GM18511 (cell line): ENCODE data around the gene VWC2L.

Experiments used
- ATAC-seq: cut with Tn5 transposase; IDR thresholded peaks from one replicate; pipeline ENCODE4 v1.9.1; 2021; ENCODE audit warnings: mild to moderate bottlenecking, moderate library complexity; ENCODE audit not compliant: unreplicated experiment

Gene VWC2L

DNA sequence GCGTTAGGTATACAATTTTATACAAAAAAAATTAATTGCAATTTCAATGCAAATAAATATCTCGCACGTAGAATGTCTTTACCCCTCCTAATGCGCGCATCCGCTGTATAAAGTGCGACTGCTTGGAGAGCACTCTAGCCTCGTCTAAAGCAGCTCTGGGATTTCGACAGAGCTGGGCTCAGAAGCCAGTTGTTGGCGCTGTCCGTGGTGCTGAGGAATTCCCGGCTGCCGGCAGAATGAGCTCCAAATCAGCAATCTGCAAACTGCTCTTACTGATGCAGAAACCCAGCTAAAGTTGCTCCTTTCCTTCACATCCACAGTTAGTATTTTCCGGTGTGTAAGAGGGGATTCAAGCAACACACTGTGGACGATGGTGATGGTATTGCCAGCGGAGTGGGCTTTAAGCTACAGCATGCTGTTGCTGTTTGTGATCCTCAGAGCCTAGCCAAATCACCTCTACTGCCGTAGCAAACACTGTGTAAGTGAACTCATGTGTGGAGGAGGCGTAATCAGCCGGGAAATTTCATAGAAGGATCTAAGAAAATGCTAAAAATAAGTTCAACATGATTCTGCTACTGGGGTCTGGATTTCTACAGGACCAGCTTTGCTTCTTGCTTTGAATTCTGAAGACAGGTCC lies at the start of gene VWC2L:
Gene VWC2L (plus strand): TSS at position 137 of the 637 bp plus-strand sequence. CDS start 3,140 bp downstream, outside the sequence.
- peak; percentile 72 for ATAC-seq

DNA sequence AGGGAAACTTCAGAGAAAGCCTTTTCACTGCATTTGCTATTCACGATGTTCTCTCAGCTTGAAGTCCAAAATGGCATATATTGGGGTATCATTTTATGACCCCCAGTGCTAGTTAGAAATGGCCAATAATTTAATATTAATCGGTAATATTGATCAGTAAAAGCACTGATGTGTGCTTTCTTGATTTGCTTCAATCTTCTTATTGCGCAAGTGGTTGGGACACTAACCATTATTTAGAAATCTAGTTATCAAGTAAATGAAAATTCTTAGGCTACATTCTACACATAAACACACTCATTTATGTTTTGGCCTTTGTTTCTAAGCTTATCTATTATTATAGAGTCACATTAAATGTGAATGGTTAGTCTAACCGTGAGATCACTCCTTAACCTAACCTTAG lies 49.7 kb upstream of the VWC2L start:
- no peak for ATAC-seq

DNA sequence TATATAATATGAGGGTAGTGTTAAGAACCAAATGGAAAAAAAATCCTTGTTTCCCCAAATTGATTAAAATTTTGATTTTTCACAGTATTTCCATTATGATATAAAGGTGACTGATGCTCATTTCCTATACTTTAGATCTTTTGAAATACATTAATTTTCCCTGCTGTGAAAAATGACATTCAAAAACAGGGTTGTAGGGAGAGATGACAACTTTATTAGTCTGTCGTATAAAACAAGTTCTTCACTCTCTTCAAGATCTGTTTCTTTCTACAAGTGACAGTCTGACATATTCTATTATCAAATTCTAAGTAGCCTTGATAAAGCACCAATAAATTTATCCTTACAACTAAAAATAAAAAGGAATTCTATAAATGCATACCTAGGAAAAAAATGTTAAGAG lies 45.3 kb upstream of the VWC2L start:
- no peak for ATAC-seq

DNA sequence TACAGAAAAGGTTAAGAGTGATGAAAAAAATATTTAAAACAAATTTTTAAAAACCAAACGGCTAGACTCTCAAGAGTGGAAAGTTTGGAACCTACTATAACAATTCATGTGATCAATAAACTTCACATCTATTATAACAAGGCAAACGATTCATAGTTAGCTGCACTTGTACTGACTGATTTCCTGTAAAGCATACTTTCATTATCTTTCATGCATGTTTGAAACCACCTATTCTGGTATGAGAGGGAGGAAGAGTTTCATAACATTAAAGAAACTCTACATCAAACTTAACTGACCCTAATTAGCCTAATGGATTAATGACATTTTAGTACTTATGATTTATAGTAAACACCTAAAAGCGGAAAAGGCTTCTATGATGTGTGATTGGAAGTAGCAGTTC lies 43.7 kb upstream of the VWC2L start:
- ATAC-seq = no peak

DNA sequence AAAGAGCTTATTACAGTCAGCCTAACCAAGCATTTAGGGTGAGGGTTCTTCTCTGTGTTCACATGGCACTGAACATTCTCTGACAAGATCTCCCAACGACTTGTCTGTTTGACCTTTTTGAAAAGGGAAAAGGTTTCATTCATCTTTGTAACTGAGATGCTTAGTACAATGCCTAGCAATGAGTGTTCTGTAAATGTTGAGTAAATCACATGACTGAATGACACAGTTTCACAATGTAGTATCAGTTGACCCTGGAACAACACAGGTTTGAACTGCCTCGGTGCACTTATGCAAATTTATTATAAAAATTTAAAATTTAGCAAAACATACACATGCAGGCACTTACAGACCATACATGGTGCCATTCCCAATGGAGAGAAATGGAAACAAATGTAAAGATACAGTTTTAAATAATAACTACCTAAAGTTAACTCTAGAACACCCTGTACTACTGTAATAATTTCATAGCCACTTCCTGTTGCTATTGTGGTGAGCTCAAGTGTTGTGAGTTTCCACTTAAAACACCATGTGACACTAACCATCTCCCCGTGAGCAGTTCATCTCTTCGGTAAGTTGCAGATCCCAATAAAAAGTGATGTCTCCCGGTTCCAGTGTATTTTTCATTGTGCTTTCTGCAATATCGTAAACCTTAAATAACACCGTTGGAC lies 34.1 kb upstream of the VWC2L start:
- peak; percentile 51 for ATAC-seq

DNA sequence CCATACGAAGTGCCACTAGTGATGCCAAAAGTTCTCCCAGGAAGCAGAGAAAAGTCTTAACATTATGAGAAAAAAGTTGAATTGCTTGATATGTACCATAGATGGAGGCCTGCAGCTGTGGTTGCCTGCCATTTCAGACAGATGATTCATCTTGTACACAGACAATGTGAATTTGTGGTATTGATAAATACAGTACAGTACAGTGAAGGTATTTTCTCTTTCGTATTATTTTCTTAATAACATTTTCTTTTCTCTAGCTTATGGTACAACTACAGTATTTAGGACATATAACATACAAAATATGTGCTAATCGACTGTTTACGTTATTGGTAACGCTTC lies 33.6 kb upstream of the VWC2L start:
- no peak for ATAC-seq

DNA sequence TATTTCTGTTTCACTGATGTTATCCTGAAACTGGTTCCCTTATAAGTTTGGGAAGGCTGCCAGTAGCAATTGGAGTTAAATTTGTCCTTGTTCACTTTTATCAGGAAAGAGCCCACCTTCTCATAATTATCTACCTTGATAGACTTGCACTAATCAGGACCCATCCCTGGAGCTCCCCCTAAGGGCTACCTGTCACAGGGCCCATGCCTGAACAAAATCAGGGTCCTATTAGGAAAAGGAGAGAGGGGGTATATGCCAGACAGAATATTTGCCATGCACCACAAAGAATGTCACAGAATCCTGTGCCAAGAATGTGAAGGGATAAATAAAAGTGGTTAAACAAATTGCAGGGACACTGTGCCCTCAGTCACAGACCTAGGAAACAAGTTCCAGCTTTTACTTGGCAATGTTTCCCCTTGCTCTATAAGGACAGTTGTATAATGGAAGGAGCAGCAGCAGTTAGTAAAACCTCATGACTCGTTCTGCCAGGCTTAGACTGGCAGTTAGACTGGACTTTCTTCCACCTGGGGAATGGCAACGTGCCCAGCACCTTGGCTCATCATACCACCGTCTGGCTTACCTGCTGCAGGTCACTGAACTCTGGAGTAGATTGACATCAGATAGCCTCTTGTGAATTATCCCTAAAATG lies 32.3 kb upstream of the VWC2L start:
- no peak for ATAC-seq

DNA sequence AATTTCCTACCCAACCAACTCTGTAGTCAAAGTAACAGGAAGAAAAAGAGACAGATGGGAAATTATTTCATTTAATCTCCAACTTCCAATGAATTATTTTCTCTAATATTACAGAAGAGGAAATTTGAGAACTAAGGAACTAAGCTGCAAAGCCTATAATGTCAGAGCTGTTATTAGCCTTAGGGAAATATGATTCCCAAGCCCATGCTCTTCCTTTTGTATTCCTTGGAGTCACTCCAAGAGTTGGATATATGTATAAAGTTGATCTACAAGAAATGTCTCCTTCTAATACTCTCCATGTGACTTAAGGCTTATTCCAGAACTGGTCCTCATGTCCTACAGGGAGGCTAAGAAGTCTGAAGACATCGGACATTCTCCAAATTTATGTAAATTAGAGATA lies 31.6 kb upstream of the VWC2L start:
- no peak for ATAC-seq

DNA sequence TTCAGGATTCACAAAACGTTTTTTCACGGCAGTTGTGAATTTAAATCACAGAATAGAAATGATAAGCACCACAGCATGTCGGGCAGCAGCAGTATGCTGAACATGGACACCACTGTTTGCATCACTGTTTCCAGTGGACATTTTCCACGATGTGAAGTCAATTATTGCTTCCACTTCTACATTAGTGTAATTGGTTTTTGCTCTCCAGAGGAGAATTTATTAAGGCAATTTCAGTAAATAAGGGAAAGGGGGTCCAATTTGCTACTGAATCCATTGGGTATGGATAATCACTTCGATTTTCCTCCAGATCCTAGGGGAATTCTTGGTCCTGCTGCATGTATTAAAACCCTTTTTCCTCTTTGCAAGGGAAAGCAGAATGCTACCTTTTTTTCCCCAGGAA lies 30.2 kb upstream of the VWC2L start:
- no peak for ATAC-seq

DNA sequence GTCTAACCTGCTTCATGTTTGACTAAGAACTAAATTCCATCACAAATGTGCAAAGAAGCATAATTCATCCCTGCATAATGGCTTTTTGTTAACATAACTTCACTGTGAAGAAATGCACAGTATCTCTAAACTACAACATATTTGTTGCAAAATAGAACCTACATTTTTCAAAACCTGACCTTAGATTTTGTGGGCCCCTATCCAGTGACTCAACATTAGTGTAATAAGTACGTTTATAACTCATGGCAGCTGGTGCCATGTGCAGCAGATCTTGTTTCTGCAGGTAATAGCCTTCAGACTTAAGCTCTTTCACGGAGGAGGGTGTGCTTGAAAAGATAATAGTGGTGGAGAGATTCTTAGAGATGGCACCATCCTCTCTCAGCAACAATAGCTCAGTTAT lies 28.6 kb upstream of the VWC2L start:
- ATAC-seq = no peak

DNA sequence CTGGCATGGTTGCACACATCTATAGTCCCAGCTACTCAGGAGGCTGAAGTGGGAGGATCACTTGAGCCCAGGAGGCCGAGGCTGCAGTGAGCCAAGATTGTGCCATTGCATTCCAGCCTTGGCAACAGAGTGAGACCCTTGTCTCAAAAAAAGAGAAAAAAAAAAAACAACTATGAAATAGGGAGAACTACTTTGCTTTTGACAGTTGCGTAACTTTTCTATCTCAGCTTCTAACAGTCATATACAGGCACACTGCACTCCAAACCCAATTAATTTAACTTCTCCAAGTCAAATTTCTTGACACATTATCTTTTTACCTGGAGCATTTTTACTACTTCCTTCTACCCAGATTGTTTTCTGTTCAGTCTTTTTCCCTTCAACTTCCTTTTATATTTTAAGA lies 24.1 kb upstream of the VWC2L start:
- no peak for ATAC-seq

DNA sequence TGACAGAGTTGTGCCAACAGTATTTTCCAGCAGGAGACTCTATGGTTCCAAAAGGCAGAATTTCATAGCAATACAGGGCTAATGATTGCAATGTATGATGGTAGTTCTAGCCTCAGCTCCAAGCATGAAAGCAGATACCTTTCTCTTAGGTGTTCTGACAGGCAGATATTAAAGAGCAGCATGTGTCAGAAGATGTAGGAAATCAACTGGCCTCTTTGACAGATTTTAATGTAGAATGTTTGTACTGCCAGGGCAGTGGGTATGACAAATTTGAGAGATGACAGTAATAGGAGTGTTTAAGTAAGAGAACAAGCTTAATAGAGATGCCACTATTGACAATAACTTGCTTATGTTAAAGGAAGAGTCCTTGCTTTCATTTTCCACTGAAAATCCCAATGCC lies 21.5 kb upstream of the VWC2L start:
- no peak for ATAC-seq

DNA sequence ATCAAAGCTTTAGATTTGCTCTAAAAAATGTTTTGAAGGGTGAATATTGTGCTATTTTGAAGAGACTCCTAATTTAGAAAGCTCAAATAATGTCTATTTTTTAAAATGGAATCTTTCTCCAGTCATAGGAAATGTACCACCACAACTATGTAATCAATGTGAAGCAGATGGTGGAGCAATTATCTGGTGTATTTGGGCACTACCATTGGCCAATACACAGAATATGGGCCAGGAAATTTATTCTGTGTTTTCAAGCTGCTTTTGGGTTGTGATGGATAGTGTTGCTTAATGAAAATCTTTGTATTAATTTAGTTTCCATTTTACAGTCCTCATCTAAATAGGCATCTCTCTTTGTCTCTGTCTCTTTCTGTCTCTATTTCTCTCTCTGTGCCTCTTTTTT lies 17.1 kb upstream of the VWC2L start:
- ATAC-seq = no peak

DNA sequence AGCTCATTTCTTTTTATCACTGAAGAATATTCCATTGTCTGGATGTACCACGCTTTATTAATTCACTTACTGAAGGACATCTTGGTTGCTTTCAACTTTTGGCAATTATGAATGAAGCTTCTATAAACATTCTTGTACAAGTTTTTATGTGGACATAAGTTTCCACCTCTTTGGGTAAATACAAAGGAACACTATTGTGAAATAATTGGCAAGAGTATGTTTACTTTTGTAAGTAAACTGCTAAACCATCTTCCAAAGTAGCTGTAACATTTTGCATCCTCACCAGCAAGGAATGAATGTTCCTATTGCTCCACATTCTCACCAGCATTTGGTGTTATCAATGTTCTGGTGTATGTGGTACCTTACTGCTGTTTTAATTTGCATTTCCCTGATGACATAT lies 15.8 kb upstream of the VWC2L start:
- no peak for ATAC-seq

DNA sequence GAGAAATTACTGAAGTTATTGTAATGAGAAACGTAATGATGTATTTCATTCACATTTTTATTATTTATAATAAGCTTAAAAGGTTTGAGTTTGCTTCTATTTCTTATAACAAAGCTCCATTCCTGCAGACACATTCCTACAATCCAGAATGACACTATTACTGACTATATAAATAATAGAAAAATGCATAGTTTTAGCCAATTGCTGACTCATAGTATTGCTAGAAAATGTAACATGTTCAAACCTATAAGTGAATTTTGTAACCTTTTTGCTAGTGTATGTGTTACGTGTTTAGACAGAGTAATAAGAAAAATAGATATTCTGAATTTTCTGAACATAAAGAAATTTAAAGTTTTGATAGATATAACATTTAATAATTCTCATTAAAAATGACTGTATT lies 9.3 kb upstream of the VWC2L start:
- ATAC-seq = no peak

DNA sequence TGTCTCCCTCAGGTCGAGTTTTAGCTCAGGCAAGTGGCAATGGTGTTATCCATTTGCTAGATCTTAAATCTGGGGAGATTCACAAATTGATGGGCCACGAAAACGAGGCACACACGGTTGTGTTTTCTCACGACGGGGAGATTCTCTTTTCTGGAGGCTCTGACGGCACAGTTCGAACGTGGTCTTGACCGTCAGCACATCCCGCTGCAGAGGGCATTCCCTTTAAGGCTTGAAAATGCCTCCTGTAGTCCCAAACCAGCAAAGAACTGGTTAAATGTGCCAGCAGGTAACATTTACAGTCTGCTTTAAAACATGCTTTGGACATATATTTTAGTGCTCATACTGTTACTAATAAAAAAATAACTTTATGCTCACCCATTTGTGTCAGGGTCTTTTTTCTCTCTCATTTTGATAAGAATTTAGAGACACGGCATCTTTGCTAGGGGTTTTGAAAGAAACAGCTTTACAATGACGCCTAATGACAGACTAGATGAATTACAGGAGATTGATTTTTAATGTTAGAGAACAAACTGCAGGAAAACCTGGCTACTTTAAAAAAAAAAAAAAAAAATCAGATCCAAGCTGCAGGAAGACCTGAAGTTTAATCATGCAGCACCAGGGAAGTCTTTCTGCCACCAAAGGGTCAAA lies 602 bp upstream of the VWC2L start:
- no peak for ATAC-seq

DNA sequence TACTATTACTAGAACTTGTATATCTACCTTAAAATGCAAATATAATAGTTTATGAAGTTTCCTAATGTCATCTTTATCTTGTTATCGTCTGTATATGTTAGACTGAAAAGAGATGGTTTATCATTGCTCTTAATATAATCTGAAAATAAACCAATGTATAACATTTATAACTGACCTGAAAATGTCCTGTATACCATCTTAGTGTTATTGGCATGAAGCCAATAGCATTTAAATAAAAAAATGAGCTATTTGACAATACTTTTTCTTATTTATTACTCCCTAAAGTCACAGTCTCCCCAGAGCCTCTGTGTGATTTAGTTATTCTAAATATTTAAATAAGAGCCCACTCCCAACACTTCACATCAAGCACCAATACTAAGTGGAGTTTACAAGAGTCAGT lies 1.8 kb downstream of the VWC2L start:
- ATAC-seq = no peak

DNA sequence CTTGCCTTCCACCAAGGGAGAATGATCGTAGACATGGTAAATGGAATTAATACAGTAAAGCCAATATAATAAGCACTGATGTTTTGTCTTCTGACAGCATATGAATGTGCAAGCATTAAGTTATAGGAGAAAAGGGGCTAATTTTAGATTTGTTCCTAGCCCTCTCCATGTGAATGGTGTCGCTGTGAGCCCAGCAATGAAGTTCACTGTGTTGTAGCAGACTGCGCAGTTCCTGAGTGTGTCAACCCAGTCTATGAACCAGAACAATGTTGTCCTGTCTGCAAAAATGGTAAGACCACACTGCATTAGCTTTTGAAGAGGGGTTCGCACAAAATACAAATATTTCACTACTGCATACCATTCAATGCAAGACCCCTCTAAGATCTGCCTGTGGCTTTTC lies 25.6 kb downstream of the VWC2L start:
- no peak for ATAC-seq

DNA sequence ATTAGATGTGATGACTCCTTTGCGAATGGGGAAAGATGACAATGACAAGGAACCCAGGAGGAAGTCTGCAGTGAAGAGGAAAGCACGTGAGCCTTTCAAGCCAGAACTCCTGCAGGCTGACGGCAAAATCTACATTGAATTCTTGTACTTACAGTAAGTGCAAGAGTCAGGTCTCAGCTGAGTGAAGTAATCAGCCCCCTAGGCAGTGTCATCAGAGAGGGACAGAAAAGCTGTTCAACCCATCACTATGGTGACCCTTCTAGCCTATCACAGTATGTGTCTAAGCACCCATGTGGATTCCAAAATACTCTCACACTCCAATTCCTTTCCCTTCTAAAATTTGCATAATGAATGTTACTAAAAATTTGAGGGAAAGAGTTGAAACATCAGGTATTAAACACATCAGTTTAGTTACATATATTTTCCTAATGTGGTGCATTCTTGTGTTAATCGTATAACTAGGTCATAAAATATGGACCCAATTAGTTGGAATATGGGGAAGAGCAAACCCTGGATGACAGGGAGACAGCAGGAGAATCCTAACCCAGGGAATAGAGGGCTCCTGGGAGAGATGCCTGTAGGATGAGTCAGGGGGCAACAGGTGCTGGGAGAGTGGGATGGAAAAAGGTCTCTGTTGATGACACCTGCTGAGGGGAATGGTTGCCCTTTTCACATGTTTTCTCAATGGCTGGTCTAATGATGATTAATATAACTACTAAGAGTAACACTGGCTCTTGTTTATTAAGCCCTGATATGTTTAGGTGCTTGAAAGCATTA lies 39.5 kb downstream of the VWC2L start:
- no peak for ATAC-seq

DNA sequence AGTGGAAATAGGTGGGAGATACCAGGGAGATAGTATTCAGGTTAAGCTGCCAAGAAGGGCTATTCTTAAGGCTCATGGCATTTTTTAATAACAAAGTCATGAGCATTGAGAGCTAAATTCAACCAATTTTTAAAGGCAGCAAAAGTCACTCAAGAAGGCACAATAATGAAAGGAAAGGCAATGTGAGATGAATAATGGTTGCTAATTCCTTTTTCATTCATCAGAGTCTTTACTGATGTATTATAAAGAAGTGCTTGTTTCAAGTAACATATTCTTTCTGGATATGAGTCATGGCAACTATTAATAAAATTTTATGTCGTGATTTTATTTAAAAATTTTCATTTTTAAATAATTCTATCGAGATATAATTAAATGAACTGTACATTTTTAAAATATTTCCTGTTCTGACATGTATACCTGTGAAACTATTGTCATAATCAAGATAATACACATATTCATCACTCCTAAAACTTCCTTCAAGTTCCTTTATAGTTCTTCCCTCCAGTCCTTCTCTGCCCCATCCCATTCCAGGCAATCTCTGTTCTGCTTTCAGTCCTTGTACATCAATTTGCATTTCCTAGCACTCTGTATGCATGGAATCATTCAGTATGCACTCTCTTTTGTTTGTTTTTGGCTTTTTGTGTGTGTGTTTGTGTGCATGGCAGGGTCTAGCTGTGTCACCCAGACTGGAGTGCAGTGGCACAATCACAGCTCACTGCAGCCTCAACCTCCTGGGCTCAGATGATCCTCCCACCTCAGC lies 40.8 kb downstream of the VWC2L start:
- ATAC-seq = no peak
